HG03095 (cell line): ENCODE measurements around the gene KLF6.

Source experiments
- ATAC-seq: cut with Tn5 transposase; IDR thresholded peaks from one replicate; pipeline ENCODE4 v1.9.1; 2021; ENCODE audit warnings: moderate library complexity; ENCODE audit not compliant: unreplicated experiment

The KLF6 gene

DNA sequence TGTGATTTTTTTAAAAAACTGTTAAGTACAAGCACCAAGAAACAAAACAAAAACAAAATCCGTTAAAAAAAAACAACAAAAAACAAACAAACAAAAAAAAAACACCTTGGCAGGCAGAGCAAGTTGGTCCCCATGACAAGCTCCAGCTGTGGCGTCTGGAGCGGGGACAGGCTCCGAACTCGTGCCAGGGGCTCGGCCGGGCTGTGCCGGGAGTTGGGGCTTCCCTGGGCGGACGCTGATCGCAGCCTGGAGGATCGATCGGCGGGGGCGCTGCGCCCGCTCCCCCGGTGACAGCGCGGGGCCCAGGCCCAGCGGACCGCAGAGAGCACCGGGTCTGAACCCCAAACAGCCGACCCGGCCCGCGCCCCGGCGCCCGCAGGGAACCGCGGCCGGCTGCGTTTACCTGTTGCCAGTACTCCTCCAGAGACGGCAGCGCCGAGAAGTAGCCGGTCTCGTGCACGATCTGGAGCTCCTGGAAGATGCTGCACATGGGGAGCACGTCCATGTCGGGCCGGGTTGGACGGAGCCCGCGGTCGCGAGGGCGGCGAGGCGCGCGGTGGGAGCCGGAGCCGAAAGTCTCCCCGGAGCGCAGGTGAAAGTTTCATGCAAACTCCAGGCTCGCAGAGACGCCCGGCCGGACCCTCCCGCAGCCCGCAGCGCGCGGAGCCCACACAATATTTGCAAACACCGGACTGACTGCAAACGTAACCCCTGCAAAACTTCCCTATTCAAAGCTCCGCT, at the start of gene KLF6:
Gene KLF6 (minus strand): TSS at position 700 of the 741 bp plus-strand sequence. CDS start 195 bp downstream, at position 505.
- ATAC-seq: no peak

DNA sequence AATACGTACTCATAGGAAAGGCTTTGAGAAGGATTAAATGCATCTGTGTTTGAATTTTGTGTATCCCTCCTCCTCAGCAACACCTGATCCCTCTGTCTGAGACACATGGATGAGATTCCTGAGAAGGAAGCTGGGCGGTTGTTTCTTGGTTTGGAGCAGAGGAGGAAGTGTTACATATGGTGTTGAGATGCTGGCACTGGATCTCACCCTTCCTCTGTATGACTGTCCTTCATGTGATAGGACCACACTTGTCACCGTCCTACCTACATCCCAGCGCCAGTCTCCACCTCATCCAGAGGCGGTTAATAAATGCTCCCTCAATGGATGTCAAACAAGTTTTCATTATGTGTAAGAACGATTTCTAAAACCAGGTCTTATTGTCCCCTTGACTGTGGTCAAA, 49.4 kb upstream of the KLF6 start:
- no peak for ATAC-seq

DNA sequence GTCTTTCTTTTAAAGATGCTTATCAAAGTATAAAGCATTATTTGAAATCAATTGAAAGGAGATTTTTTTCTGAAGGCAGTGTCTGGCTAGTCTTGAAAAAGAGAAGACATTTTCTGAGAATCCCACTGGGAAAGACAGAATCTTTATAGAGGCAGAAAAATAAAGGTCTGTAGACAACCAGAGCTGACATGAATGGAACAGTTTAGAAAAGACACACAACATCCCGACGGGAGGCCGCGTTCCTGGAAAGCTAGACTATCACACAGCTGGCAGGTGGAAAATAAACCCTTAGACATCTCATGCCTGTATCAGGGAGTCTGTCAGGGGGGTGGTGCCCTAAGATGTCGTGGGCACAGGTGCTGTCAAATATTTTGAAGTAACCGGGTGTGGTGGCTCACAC, 48.0 kb upstream of the KLF6 start:
- ATAC-seq: no peak

DNA sequence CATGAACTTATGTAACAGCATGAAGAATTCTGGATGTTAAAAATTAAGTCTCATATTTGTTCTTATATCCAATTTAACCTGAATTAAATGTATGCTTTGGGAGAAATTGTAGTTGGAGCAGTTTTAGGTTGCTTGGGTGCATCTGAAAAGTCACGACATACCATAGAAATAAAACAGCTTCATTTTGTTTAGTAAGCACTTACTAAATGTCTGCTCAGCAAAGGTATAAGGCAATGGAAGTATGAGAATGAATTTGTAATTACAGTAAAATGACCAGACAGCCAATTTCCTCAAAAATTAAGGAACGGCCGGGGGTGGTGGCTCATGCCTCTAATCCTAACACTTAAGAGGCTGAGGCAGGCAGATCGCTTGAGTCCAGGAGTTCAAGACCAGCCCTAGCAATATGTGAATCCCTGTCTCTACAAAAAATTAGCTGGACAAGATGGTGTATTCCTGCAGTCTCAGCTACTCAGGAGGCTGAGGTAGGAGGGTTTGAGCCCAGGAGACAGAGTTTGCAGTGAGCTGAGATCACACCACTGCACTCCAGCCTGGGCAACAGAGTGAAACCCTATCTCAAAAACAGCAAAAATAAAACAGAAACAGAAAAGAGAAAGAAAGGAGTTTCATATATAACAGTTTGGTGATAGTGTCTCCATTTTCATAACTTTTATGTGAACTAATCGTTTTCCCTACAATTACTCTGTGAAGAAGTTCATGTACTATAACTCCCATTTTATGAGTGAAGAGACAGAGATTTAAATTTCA, 47.2 kb upstream of the KLF6 start:
- ATAC-seq: no peak

DNA sequence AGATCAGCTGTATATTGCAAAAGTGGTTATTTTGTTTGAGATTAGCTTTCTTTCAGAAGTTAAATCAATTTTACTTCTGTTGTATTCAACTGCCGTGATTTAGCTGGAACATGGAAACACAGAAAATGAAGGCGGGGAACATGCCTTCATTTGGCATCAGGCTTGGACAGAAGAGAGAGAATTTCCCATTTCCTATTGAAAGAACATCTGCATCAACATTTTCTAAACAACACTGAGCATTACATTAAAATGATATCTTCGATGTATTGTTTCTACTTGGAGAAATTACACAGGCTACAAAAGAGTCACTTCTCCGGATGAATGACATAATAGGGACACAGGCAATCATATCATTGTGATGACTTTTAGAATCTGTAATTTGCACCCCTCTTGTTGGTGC, 46.6 kb upstream of the KLF6 start:
- ATAC-seq: no peak

DNA sequence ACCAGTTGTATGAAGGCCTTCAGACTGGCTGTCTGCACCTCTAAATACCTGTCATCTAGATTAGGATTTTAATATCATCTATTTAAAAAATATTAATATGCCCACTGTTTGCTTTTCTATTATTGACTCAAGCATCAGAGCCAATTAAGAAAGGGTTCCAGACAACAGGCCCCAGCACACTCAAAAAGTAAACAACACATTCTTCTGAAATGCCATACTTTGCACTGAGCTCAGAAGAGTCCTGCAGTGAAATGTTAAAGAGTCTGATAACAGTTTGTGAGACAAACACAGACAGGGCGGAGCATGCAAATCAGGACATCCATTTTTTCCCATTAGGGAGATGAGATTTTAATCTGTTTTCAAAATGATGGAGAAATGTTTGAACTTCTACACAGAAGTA, 45.9 kb upstream of the KLF6 start:
- no peak for ATAC-seq

DNA sequence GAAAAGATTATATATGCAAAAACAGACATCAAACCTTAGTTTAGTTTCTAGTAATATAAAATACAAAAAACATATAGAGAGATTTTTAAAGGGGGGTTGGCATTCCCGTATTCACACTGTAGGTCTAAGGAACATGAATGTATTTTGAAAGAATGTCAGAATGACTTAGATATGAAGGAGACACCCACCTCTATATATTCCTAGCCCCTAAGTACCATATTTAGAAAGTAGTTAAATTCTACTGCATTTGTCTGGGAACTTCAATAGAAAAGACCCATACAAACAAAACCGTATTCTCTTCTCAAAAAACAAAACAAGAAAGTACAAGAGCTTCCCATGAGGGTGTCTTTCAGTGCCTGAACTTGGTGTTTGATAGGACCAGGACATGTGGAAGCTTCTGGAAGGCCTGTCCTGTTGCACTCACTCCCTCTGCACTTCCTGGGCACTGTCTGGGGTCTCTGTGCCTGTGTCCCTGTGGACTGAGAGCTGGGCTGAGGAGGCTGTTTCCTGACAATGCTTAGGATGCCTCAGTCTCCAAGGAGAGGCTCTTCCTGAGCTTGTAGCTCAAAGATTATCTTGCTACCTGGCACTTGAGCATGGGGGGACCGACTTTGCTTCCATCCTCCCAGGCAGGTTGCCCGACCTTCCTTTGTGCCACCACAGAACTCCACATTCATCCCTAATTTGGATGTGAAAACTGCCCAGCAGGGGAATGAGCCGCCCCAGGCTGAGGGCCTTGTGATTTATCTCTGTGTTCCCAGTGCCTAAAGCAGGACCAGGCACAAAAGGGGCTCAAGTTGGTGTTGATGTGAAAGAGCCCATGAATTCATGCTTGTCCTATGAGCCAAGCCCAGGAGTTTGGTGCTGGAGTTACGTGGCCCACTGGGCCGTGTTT, 44.4 kb upstream of the KLF6 start:
- ATAC-seq: no peak

DNA sequence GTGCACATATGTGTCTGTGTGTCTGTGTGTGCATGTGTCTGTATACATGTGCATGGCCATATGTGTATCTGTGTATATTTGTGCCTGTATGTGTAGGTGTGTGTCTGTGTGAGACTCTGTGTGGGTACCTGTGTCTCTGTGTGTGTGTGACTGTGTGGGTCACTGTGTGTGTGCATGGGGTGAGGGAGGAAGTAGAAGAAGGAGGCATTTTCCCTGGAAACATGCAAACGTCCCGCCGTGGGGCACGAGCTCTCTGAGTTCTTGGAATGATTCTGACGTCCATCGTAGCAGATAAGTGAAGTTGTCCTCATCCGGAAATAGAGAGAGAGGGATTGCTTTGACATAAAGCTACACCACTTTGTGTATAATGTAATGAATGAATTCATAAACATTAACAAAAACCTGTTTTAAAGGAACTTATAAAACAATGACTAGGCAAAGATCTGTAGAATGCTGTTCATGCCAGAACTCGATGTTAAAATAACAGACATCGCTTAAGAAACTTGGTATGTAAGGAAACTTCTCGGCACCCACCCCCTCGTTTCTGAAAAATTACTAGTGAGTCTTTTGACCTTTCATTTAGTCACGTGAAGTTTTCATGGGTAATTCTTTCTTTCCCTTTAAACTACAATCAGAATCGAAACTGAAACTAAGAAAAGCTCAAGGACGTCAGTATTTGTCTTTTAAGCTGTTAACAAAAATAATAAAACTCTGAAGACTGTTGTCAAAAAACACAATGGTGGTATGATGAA, 43.6 kb upstream of the KLF6 start:
- no peak for ATAC-seq

DNA sequence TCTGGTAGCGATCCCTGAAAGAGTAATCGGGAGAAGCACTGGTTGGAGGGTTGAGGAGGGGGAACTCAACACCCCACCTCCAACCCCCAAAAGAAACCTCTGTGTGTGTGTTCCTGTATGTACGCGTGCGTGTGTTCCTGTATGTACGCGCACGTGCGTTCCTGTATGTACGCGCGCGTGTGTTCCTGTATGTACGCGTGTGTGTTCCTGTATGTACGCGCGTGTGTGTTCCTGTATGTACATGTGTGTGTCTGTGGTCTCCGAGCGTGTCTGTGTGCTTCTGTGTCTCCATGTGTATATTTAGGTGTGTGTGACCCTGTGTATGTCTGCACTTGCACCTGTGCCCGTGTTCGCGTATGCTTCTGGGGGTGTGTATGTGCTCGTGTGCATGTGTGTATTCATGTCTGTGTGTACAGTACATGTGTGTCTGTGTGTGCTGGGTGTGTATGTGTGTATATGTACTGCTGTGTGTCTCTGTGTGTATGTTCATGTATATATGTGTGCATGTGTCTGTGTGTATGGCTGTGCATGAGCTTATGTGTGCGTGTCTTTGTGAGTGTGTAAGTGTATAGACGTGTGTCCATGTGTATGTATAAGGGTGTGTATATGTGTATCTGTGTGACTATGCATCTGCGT, 42.9 kb upstream of the KLF6 start:
- ATAC-seq: no peak

DNA sequence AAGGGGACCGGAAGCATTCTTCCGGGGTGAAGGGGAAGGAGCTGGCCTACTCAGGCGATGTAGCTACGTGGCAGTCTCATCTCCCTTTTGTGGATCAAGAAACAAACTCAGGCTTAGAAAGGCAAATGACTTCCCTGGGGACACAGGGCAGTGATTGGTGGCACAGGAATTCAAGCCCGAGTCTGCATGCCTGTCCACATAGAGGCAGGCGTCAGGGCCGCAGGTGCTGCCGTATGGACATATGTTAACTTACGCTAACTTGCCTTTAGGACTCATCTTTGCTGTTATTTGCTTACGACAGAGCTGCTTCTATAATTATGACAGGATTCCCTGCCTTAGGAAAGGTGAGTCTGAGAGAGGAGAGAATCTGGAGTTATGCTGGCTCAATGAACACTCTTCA, 42.3 kb upstream of the KLF6 start:
- ATAC-seq: no peak

DNA sequence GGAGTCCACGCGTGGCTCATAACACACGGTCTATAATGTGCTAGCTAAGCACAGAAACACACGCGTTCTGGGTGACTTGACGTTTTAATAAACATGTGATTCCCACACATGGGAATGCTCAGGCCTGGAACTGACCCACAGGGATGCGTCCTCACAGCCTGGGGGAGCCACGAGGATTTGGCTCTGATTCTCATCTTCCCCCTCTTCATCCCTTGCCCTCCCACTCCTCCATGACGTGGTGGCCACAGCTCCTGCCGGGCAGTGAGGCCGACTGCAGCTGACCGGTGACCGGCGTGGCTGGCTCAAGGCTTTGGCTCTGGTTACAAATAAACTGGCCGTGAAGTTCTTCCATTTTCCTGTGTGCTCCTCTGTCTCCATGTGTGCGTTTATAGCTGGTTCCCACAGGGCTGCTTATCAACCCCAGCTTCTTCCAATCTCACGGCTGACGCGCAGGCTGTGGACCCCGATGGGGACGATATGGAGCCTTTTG, 40.9 kb upstream of the KLF6 start:
- no peak for ATAC-seq

DNA sequence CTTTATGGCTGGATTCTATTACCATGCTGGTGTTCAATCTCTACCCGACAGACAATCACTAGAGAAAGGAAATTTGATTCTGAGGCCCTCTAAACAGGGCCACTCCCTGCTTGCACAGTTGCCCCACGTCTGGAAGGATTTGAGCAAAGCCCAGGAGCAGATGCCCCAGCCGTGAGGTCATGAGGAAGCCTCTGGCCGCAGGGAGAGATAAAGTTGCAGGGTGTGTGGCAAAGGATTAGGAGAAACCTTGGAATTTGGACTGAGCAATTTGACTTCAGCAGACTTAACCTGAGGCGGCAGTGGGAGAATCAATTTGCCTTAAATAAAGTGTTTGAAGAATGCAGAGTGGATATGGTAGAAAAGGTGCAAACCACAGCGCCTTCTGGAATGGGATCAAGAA, 40.2 kb upstream of the KLF6 start:
- ATAC-seq: no peak

DNA sequence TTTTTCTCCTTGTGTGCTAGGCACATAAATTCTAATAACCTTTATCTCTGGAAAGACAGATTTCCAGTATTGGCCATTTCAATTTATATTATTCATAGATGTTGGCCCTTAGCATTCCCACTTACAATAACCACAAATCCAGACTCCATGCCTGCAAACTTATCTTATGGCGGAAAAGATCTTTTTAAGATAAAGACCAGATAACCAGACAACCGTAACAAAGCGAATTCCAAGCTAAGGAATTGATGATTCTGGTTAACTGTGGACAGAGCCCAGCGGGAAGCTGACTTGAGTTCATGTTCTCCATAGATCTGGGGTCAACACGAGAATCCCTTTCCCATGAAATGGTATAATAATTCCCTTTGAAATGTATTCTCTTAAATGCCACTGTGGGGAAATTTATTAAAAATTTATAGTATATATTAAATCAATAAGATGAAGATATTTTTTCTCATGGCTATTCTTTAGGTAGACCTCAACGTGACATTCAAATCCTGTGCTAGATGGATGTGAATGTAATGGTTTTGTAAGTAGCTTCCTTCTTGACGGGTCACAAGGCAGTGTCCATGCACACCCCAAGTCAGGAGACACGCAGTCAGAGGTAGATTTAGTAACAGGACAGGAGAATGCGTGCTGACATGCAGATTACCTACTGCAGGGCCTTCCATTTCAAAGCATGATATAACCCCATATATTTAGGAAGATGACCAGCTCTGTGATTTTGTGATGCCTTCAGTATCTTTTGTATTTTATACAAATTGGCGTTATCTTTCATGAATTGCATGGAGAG, 37.7 kb upstream of the KLF6 start:
- ATAC-seq: no peak

DNA sequence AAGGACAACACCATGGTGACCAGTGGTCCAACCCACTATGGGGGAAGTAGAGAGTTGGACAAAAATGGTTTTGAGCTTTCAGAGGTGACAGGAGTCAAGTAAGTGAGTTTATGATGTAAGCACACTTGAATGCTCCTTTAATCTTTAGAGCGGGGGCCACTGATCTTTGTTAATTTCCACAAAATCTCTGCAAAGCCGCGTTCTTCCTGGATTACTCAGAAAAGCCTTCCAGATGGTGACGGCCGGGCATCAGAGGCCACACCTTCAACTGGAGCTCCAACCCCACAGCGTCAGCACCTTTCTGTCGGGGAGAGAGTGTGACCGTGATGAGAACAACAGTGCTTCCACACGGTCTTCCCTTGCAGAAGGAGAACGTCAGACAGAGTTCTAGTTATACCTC, 35.2 kb upstream of the KLF6 start:
- no peak for ATAC-seq

DNA sequence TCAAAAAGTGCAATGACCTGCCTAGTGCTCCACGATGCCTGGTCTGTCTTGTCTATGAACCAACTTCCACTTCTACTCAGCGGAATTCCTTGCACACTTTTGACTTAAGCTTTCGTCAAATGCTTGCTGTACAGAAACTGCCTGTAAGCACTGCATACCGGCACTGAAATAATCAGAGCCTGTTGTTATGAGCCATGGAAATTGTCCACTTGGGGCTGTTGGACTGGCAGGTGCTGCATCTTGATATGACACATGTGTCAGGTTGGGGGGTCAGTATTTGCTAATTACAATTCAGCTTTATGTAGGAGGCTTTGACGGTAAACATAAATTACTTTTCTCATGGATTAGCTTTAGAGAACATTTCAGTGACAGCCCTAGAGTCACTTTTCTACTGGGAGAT, 32.0 kb upstream of the KLF6 start:
- no peak for ATAC-seq

DNA sequence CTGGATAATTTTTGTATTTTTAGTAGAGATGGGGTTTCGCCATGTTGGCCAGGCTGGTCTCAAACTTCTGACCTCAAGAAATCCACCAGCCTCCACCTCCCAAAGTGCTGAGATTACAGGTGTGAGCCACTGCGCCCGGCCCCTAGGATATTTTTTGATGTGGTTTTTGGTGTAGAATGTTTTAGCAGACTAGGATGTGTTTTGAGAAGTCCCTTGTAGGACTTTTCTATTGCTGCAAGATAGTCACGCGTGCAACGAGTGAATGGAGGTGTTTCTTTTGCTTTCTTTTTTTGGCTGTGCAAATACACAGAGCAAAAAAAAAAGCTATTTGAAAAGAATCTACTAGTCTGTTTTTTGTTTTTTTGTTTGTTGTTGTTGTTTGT, 29.8 kb upstream of the KLF6 start:
- ATAC-seq: no peak

DNA sequence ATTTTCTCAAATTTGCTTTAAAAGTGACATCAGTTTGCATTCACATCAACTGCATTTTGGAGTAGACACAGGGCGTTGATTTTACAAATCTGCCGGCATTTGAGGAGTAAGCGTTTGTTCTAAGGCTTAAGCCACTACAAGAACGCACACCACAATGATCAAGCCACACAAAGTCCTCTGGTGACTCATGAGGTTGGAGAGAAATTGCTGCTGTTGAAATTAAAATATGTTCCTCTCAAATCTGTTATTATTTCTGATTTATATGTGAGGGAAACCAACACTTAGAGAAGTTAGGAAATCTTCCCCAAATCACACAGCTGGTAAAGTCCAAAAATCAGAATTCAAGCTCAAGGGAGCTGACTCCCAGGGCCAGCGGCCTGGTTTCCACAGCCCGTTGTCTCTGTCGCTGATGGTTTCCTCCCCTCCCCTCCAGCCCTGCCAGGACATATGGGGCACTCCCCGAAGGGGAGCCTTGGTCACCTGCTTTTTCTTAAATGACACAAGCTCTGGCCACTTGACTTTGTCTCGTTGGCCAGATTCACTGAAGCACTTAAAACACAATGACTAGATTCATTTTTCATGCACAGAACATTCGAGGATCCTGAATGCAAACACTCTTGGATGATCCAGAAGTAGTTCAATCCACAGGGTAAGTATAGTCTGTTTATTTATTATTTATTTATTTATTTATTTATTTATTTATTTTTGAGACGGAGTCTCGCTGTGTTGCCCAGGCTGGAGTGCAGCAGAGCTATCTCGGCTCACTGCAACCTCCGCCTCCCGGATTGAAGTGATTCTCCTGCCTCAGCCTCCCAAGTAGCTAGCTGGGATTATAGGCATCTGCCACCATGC, 29.2 kb upstream of the KLF6 start:
- no peak for ATAC-seq

DNA sequence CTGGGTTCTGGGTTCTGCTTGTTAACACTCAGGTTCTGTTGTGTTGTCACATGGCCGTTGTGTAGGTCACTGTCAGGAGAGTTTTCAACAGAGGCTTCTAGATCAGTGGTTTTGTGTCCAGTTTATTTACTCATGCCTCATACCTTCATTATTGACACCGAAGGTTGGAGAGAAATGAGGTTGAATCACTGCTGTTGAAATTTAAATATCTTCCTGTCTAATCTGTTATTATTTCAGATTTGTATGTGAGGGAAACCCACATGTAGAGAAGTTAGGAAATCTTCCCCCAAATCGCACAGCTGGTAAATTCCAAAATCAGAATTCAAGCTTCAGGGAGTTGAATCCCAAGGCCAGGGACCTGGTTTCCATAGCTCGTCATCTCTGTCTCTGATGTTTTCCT, 28.3 kb upstream of the KLF6 start:
- no peak for ATAC-seq

DNA sequence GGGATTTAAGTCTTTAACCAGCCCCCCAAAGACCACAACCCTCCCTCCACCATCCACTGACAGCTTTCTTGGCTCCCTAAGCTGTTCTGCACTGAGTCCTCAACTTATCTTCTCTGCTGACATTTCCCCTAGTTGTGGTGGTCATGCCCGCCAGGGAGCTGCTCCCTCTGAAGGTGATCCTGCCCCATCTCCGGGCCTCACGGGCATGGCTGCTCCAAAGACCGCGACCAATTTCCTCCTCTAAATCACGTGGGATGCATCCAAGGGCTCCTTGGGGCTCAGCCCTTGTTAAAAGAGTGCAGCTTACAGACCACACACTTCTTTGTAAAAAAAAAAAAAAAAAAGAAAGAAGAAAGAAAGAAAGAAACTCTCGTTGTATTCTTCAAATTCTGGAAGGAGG, 27.1 kb upstream of the KLF6 start:
- no peak for ATAC-seq
